ENCODE results near the gene CXCR5.
A peak's percentile ranks its signal among the peaks of the same experiment; 100 is the strongest.

Gene CXCR5

GRCh38 chr11:118853678-118854077 lies 30.0 kb upstream of the CXCR5 start:
- Histone ChIP-seq H3K36me3 (ENCODE audit: control insufficient read depth, insufficient read depth, low read length) (no peaks in the 10 kb centered on the region), H3K9ac (ENCODE audit: low read length) (no peak overlapping the region), H3K27me3 (ENCODE audit: control insufficient read depth, insufficient read depth, low read length) (no peaks in the 10 kb centered on the region), H3K4me1 (ENCODE audit: control insufficient read depth, insufficient read depth, low read length) (no peaks in the 10 kb centered on the region), H3K27ac (ENCODE audit: low read depth, low read length) (no peak overlapping the region), H3K4me3 (ENCODE audit: low read length) (no peak overlapping the region)

- no peak overlapping the region for H3K4me3 ChIP-seq (ENCODE audit: low read length)
- H3K36me3 ChIP-seq (ENCODE audit: control insufficient read depth, insufficient read depth, low read length), result no peaks in the 10 kb centered on the region
- no peaks in the 10 kb centered on the region for H3K4me1 ChIP-seq (ENCODE audit: control insufficient read depth, insufficient read depth, low read length)
- H3K9ac ChIP-seq (ENCODE audit: low read length), result no peak overlapping the region
- H3K27me3 ChIP-seq (ENCODE audit: control insufficient read depth, insufficient read depth, low read length), result no peaks in the 10 kb centered on the region
- no peak overlapping the region for H3K27ac ChIP-seq (ENCODE audit: low read depth, low read length)
Measured at GRCh38 chr11:118856314-118856713, 27.4 kb upstream of the CXCR5 start.

- no peak overlapping the region for H3K27ac ChIP-seq (ENCODE audit: low read depth, low read length)
- H3K27me3 ChIP-seq (ENCODE audit: control insufficient read depth, insufficient read depth, low read length), result no peaks in the 10 kb centered on the region
- no peak overlapping the region for H3K9ac ChIP-seq (ENCODE audit: low read length)
- H3K36me3 ChIP-seq (ENCODE audit: control insufficient read depth, insufficient read depth, low read length), result no peaks in the 10 kb centered on the region
- no peaks in the 10 kb centered on the region for H3K4me1 ChIP-seq (ENCODE audit: control insufficient read depth, insufficient read depth, low read length)
- no peak overlapping the region for H3K4me3 ChIP-seq (ENCODE audit: low read length)
Measured at GRCh38 chr11:118857385-118857784, 26.3 kb upstream of the CXCR5 start.

- H3K9ac ChIP-seq (ENCODE audit: low read length), result no peak overlapping the region
- H3K4me1 ChIP-seq (ENCODE audit: control insufficient read depth, insufficient read depth, low read length), result no peaks in the 10 kb centered on the region
- H3K36me3 ChIP-seq (ENCODE audit: control insufficient read depth, insufficient read depth, low read length), result no peaks in the 10 kb centered on the region
- no peak overlapping the region for H3K4me3 ChIP-seq (ENCODE audit: low read length)
- H3K27me3 ChIP-seq (ENCODE audit: control insufficient read depth, insufficient read depth, low read length), result no peaks in the 10 kb centered on the region
- no peak overlapping the region for H3K27ac ChIP-seq (ENCODE audit: low read depth, low read length)
Measured at GRCh38 chr11:118859973-118860372, 23.7 kb upstream of the CXCR5 start.

DNA sequence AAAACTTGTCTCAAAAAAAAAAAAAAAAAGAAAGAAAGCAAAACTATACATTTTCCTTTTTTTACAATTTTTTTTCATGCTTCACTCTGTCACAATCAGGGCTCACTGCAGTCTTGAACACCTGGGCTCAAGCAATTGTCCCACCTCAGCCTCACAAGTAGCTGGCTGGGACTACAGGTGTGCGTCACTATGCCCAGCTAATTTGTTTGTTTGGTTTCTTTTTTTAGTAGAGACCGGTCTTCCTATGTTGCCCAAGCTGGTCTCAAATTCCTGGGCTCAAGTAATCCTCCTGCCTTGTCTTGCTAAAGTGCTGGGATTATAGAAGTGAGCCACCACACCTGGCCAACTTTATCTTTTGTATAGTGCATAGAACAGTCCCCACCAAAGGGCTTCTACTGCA lies 15.0 kb upstream of the CXCR5 start:
- H3K4me3 ChIP-seq (ENCODE audit: low read length), result no peak overlapping the region
- H3K27ac ChIP-seq (ENCODE audit: low read depth, low read length), result no peak overlapping the region
- no peaks in the 10 kb centered on the region for H3K27me3 ChIP-seq (ENCODE audit: control insufficient read depth, insufficient read depth, low read length)
- H3K9ac ChIP-seq (ENCODE audit: low read length), result no peak overlapping the region
- peaks cover 4% of the 10 kb centered on the region for H3K4me1 ChIP-seq (ENCODE audit: control insufficient read depth, insufficient read depth, low read length)
- H3K36me3 ChIP-seq (ENCODE audit: control insufficient read depth, insufficient read depth, low read length), result no peaks in the 10 kb centered on the region

DNA sequence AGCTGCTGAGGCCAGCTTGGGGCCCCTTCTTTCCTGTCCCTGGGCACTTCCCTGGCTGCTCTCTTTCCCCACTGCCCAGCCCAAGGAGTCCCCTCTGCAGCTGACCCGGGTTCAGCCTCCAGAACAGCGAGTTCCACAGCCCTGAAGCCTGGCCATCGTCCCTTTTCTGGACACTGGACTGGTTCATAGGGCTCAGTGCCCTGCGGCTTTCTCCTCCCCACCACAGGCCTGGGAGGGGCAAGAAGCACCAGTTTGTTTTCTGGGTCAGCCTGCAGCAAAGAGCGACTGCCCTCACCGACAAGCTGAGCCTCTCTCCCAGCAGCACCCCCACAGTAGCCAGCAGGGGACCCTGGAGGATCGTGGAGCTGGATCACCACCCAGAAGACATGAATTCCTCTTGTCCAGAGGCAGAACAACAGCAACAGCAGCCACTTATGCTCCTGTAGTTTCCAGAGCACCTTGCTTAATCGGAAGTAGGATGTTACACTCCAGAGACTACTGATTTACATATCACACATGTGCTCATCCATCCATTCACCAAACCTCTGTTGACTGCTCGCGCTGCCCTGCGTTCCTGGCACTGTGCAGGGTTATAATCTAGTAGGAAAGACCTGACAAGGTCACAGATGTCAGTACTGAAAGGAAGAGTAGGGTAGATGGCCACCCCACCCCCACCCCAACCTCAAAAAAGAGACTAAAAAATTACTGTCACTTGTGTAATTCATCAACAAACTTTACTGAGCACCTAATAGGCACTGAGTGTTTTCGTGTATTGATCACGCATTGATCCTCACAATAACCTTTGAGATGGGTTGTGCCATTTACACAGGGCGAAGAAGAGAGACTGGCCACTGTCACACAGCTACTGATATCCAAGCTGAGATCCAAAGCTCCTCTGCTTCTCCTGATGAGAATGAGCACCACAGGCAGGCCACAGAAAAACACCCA lies 13.0 kb upstream of the CXCR5 start:
- Histone ChIP-seq H3K9ac (ENCODE audit: low read length) (no peak overlapping the region), H3K4me1 (ENCODE audit: control insufficient read depth, insufficient read depth, low read length) (peaks cover 4% of the 10 kb centered on the region), H3K27me3 (ENCODE audit: control insufficient read depth, insufficient read depth, low read length) (no peaks in the 10 kb centered on the region), H3K27ac (ENCODE audit: low read depth, low read length) (peak overlapping the region; percentile 54), H3K36me3 (ENCODE audit: control insufficient read depth, insufficient read depth, low read length) (no peaks in the 10 kb centered on the region), H3K4me3 (ENCODE audit: low read length) (peak overlapping the region; percentile 48)

GRCh38 chr11:118872403-118872821 lies 11.3 kb upstream of the CXCR5 start:
- Histone ChIP-seq H3K9ac (ENCODE audit: low read length) (no peak overlapping the region), H3K27ac (ENCODE audit: low read depth, low read length) (no peak overlapping the region), H3K4me1 (ENCODE audit: control insufficient read depth, insufficient read depth, low read length) (peaks cover 4% of the 10 kb centered on the region), H3K4me3 (ENCODE audit: low read length) (no peak overlapping the region), H3K36me3 (ENCODE audit: control insufficient read depth, insufficient read depth, low read length) (no peaks in the 10 kb centered on the region), H3K27me3 (ENCODE audit: control insufficient read depth, insufficient read depth, low read length) (no peaks in the 10 kb centered on the region)

DNA sequence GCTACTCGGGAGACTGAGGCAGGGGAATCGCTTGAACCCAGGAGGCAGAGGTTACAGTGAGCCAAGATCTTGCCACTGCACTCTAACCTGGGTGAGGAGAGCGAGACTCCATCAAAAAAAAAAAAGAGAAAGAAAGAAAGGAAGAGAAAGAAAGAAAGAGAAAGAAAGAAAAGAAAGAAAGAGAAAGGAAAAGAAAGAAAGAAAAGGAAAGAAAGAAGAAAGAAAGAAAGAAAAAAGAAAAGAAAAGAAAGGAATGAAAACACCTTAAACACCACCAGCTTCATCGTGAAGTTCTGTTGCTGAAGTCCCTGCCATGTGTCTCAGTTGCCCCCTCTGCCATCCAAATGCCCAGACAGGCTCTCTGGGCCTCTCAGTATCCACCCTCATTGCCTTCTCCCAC lies 9.9 kb upstream of the CXCR5 start:
- H3K4me1 ChIP-seq (ENCODE audit: control insufficient read depth, insufficient read depth, low read length), result peaks cover 4% of the 10 kb centered on the region
- no peak overlapping the region for H3K27ac ChIP-seq (ENCODE audit: low read depth, low read length)

DNA sequence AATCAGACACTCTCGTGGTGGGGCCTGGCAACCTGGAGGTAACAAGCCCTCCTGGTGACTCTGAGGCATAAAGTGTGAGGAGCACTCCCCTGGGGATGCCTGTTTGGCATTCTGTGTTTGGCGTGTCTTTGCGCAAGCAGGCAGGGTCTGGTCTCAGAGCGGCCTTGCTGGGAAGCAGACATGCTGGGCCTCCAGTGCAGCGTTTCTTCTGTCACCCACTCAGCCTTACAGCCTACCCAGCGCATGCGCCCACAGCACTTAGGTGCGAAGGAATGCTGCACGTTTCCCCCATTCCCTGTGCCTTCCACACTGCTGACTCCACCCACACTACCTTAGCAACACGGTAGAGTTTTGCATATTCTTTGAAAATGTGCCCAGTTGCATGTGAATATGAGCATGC lies 7.4 kb upstream of the CXCR5 start:
- no peak overlapping the region for H3K9ac ChIP-seq (ENCODE audit: low read length)
- no peak overlapping the region for H3K27ac ChIP-seq (ENCODE audit: low read depth, low read length)
- no peaks in the 10 kb centered on the region for H3K27me3 ChIP-seq (ENCODE audit: control insufficient read depth, insufficient read depth, low read length)
- H3K4me1 ChIP-seq (ENCODE audit: control insufficient read depth, insufficient read depth, low read length), result no peaks in the 10 kb centered on the region
- H3K36me3 ChIP-seq (ENCODE audit: control insufficient read depth, insufficient read depth, low read length), result no peaks in the 10 kb centered on the region
- no peak overlapping the region for H3K4me3 ChIP-seq (ENCODE audit: low read length)

More for the DNA sequence above, 9.9 kb upstream of the CXCR5 start:
- H3K27me3 ChIP-seq (ENCODE audit: control insufficient read depth, insufficient read depth, low read length), result no peaks in the 10 kb centered on the region
- H3K9ac ChIP-seq (ENCODE audit: low read length), result no peak overlapping the region
- H3K36me3 ChIP-seq (ENCODE audit: control insufficient read depth, insufficient read depth, low read length), result no peaks in the 10 kb centered on the region
- H3K4me3 ChIP-seq (ENCODE audit: low read length), result no peak overlapping the region

DNA sequence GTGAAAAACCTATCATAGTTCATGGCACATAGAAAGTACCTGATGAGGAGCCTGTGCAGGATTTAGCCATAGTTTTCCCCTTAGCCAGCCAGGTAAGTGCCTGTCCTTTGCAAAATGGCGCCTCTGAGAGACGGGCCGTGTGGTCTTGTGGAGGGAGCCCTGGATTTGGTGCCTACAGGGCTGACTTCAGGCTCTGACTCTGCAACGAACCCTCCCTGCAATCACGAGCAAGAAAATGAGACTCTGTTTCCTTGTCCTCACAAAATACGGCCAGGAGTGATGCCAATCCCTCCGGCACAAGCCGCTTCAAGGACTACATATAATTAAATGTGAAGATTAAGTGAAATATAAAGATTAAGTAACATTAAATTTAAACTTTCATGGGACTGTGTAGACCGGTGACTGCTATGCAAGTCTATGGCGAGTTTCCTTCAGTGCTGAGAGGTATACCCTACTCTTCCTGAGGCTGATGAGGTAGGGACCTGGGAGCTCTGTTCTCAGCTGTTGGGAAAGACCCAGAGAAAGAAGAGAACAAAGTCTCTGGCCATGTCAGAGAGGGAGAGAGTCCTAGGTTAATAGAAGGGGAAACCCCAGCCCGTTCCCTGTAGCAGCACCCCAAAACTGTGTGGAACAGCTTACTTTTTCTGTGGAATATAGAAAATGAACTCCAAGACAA lies 6.1 kb upstream of the CXCR5 start:
- Histone ChIP-seq H3K4me1 (ENCODE audit: control insufficient read depth, insufficient read depth, low read length) (no peaks in the 10 kb centered on the region), H3K27me3 (ENCODE audit: control insufficient read depth, insufficient read depth, low read length) (no peaks in the 10 kb centered on the region), H3K36me3 (ENCODE audit: control insufficient read depth, insufficient read depth, low read length) (no peaks in the 10 kb centered on the region), H3K9ac (ENCODE audit: low read length) (no peak overlapping the region), H3K27ac (ENCODE audit: low read depth, low read length) (no peak overlapping the region), H3K4me3 (ENCODE audit: low read length) (no peak overlapping the region)

DNA sequence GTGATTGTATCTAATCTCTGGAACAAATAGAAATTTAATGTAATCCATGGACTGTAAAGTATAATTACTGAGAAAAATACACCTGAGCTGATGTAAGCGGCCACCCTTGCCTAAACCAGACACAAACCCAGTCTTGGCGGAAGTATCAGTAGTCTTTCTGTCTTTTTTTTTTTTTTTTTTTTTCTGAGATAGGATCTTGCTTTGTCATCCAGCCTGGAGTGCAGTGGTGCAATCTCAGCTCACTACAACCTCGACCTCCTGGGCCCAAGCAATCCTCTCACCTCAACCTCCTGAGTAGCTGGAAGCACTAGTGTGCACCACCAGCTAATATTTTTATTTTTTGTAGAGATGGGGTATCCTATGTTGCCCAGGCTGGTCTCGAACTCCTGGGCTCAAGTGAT lies 5.5 kb upstream of the CXCR5 start:
- no peaks in the 10 kb centered on the region for H3K36me3 ChIP-seq (ENCODE audit: control insufficient read depth, insufficient read depth, low read length)
- H3K4me1 ChIP-seq (ENCODE audit: control insufficient read depth, insufficient read depth, low read length), result no peaks in the 10 kb centered on the region
- no peaks in the 10 kb centered on the region for H3K27me3 ChIP-seq (ENCODE audit: control insufficient read depth, insufficient read depth, low read length)
- H3K4me3 ChIP-seq (ENCODE audit: low read length), result no peak overlapping the region
- H3K27ac ChIP-seq (ENCODE audit: low read depth, low read length), result no peak overlapping the region
- H3K9ac ChIP-seq (ENCODE audit: low read length), result no peak overlapping the region

DNA sequence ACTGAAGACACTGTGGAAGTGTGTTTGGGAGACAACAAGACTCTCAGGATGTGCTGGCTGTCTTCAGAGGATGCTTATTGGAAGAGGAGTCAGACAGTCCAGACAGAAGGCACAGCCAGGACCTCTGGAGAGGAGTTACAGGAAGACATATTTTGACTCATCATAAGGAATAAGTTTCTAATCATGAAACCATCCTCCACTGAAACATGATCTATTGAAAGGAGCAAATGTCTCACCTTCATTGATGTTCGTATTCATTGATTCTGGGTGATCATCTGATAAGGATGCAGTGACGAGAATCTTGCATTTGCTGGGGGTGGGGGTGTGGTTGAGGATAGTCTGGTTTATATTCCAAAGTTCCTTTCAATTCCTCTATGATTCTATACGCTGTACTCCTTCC lies 2.5 kb upstream of the CXCR5 start:
- Histone ChIP-seq H3K4me3 (ENCODE audit: low read length) (no peak overlapping the region), H3K9ac (ENCODE audit: low read length) (no peak overlapping the region), H3K36me3 (ENCODE audit: control insufficient read depth, insufficient read depth, low read length) (no peaks in the 10 kb centered on the region), H3K27me3 (ENCODE audit: control insufficient read depth, insufficient read depth, low read length) (no peaks in the 10 kb centered on the region), H3K4me1 (ENCODE audit: control insufficient read depth, insufficient read depth, low read length) (no peaks in the 10 kb centered on the region), H3K27ac (ENCODE audit: low read depth, low read length) (no peak overlapping the region)

Data from rectal smooth muscle tissue (tissue), 1 donor.